Transverse colon (tissue), 4 donors: ENCODE measurements around the gene MYG1. TPM values are rescaled to one million over a fixed set of nuclear protein-coding genes. Genes with fewer than 3 reads are reported as not detected.

ENCODE experiments used
- DNase-seq: peaks from one replicate; pipeline ENCODE4 v3.0.0-alpha.2; 2019
- H3K27ac ChIP-seq, 4 donors: fragments of 200-600 bp; sonication (generic); 2 replicates each; pipeline ENCODE4 v1.5.1; 2016 to 2018; ENCODE audit warnings: inconsistent platforms in 4 of 4
- H3K27me3 ChIP-seq: fragments of 200-600 bp; sonication (generic); 2 replicates; pipeline ENCODE4 v1.5.1; 2017; ENCODE audit warnings: inconsistent platforms
- H3K36me3 ChIP-seq, 4 donors: fragments of 200-600 bp; sonication (generic); 2 replicates each; pipeline ENCODE4 v1.5.1; 2017 to 2019; ENCODE audit warnings: inconsistent platforms in 4 of 4
- H3K4me1 ChIP-seq, 4 donors: fragments of 200-600 bp; sonication (generic); 2 replicates each; pipeline ENCODE4 v1.5.1; 2017 to 2020; ENCODE audit warnings: inconsistent platforms in 4 of 4
- H3K4me3 ChIP-seq, 4 donors: fragments of 200-600 bp; sonication (generic); 1 replicate in 1 of 4; 2 replicates in 3 of 4; pipeline versions ENCODE4 v1.5.1 to v1.6.1; 2017 to 2019; ENCODE audit warnings: inconsistent platforms in 4 of 4
- H3K9me3 ChIP-seq, 2 donors: fragments of 200-600 bp; sonication (generic); 2 replicates each; pipeline ENCODE4 v1.5.1; 2017 to 2019; ENCODE audit warnings: inconsistent platforms in 2 of 2
- EP300 ChIP-seq: sonication (generic); formaldehyde crosslinking; IDR thresholded peaks from one replicate; pipeline ENCODE4 v1.6.1; 2017; ENCODE audit warnings: antibody characterized with exemption, low read depth
- POLR2A ChIP-seq: fragments of 450-650 bp; IDR thresholded peaks from one replicate; pipeline ENCODE4 v1.6.1; 2016; ENCODE audit warnings: antibody characterized with exemption, mild to moderate bottlenecking, moderate library complexity
- POLR2AphosphoS5 ChIP-seq, 3 donors: sonication (generic); formaldehyde crosslinking; IDR thresholded peaks; one replicate each; pipeline ENCODE4 v1.6.1; 2016; ENCODE audit warnings: antibody characterized with exemption in 3 of 3
- WGBS, 2 donors: methylation state at CpG; one replicate each; pipeline ENCODE4 v1.1.5; 2018; ENCODE audit warnings: low coverage in 1 of 2; 5-methylcytosine and 5-hydroxymethylcytosine counted together
- in situ Hi-C, 4 donors: fragments of 200-750 bp; cut with MboI; loops; one replicate each; pipeline versions ENCODE4 v1.15.0 to v1.15.1; 2017; ENCODE audit warnings: low sequenced_read_pairs in 3 of 4, low pct_ligation_motif_present in 1 of 4, low pct_unique_long_range_greater_than_20kb in 1 of 4
- intact Hi-C: fragments of 100-400 bp; cut with DNase I; formaldehyde crosslinking; loops from one replicate; pipeline ENCODE4 v1.15.1; 2023; ENCODE audit warnings: low total_unique reads
- total RNA-seq, 4 donors: library from RNA; depleted of rRNA; stranded (reverse); fragments of >200 nt; gene quantifications; one replicate each; pipeline ENCODE4 v1.1.0, GENCODE V29; 2016
- TF ChIP-seq, protein P1 (sequence below), 5 experiments: fragments of 200-600 bp in 3 of 5; fragments of 450-650 bp in 2 of 5; sonication (generic) in 3 of 5; IDR thresholded peaks; 1 replicate in 2 of 5; 2 replicates in 3 of 5; pipeline ENCODE4 v1.5.1; 2016 to 2017; ENCODE audit warnings: antibody characterized with exemption in 5 of 5, inconsistent platforms in 3 of 5, mild to moderate bottlenecking in 2 of 5, moderate library complexity in 1 of 5

Gene MYG1
- total RNA-seq, 4 donors from 2014 or later: 12.7 to 37.0 (median 24.3) TPM

DNA sequence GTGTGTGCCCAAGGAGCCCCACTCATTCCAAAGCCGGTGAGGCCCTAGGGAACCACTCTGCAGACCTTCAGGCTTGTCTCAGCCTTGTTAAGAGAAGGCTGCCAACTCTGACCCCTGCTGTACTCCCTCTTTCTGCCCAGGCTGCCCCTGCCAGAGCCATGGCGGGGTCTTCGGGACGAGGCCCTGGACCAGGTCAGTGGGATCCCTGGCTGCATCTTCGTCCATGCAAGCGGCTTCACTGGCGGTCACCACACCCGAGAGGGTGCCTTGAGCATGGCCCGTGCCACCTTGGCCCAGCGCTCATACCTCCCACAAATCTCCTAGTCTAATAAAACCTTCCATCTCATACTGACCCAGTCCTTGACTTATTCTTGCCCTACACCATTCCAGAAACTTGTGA lies 7.3 kb downstream of the MYG1 start:
- peaks cover 0 to 39% (median 14%) of the 10 kb centered on the region in 4 donors for H3K36me3 ChIP-seq
- no peak overlapping the region for H3K27ac ChIP-seq
- no peaks in the 10 kb centered on the region for H3K27me3 ChIP-seq
- intact Hi-C loops (no loop called here), in situ Hi-C loops (no loop called here)
- no peaks in the 10 kb centered on the region for H3K9me3 ChIP-seq
- TF ChIP-seq POLR2AphosphoS5 (IDR thresholded peaks at IDR 0.05): no peak
- no peak for DNase-seq
- no peak overlapping the region for H3K4me3 ChIP-seq
- WGBS, 2 donors: 90% methylated on average over 10 of the region's 10 CpGs; no CpG with 5 or more reads in 1 of the 2 donors
- H3K4me1 ChIP-seq: peaks cover 0 to 9% (median 3%) of the 10 kb centered on the region in 4 donors

DNA sequence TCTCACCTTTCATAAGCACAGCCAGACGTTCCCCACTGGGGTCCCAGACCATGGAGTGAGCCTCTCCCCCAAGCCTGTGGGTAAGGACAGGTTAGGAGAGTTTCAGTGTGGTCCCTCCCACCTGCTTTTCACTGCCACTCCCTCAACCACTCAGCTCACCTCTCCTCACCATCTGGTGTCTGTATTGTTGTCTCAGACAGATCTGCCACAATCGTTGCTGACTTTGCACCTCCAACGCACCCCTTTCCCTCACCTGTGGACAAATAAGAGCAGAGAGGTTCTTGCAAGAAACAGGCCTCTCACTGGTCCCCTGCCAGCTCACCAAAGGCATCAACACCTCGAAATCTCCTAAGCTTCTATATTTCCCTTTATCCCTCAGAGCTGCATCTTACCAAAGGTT lies 8.8 kb downstream of the MYG1 start:
- 65 to 94% methylated on average over 2 to 4 of the region's 4 CpGs for WGBS, 2 donors
- in situ Hi-C loops (no loop called here), intact Hi-C loops (no loop called here)
- DNase-seq: no peak
- no peak overlapping the region for H3K4me3 ChIP-seq
- peaks cover 0 to 42% (median 14%) of the 10 kb centered on the region in 4 donors for H3K36me3 ChIP-seq
- TF ChIP-seq POLR2A (no peak), POLR2AphosphoS5 (IDR thresholded peaks at IDR 0.05) (no peak), EP300 (no peak)
- TF ChIP-seq, protein P1, sequence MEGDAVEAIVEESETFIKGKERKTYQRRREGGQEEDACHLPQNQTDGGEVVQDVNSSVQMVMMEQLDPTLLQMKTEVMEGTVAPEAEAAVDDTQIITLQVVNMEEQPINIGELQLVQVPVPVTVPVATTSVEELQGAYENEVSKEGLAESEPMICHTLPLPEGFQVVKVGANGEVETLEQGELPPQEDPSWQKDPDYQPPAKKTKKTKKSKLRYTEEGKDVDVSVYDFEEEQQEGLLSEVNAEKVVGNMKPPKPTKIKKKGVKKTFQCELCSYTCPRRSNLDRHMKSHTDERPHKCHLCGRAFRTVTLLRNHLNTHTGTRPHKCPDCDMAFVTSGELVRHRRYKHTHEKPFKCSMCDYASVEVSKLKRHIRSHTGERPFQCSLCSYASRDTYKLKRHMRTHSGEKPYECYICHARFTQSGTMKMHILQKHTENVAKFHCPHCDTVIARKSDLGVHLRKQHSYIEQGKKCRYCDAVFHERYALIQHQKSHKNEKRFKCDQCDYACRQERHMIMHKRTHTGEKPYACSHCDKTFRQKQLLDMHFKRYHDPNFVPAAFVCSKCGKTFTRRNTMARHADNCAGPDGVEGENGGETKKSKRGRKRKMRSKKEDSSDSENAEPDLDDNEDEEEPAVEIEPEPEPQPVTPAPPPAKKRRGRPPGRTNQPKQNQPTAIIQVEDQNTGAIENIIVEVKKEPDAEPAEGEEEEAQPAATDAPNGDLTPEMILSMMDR (IDR thresholded peaks at IDR 0.05): no peak
- no peaks in the 10 kb centered on the region for H3K9me3 ChIP-seq
- H3K4me1 ChIP-seq: peaks cover 0 to 2% (median 0%) of the 10 kb centered on the region in 4 donors
- H3K27me3 ChIP-seq: no peaks in the 10 kb centered on the region
- H3K27ac ChIP-seq: no peak overlapping the region

- H3K9me3 ChIP-seq: no peaks in the 10 kb centered on the region
- intact Hi-C loops: no loop called here
- TF ChIP-seq POLR2AphosphoS5 (IDR thresholded peaks at IDR 0.05) (no peak), POLR2A (no peak), EP300 (no peak)
- TF ChIP-seq, protein P1 (IDR thresholded peaks at IDR 0.05): no peak
- in situ Hi-C loops: no loop called here
- no peaks in the 10 kb centered on the region for H3K4me1 ChIP-seq
- no peak overlapping the region for H3K4me3 ChIP-seq
- no peak for DNase-seq
- no peak overlapping the region for H3K27ac ChIP-seq
- H3K36me3 ChIP-seq: peaks cover 0 to 39% (median 16%) of the 10 kb centered on the region in 4 donors
- H3K27me3 ChIP-seq: no peaks in the 10 kb centered on the region
- 81 to 100% methylated on average over 1 to 2 of the region's 3 CpGs for WGBS, 2 donors
Measured at GRCh38 chr12:53313996-53314395, 14.5 kb downstream of the MYG1 start.

DNA sequence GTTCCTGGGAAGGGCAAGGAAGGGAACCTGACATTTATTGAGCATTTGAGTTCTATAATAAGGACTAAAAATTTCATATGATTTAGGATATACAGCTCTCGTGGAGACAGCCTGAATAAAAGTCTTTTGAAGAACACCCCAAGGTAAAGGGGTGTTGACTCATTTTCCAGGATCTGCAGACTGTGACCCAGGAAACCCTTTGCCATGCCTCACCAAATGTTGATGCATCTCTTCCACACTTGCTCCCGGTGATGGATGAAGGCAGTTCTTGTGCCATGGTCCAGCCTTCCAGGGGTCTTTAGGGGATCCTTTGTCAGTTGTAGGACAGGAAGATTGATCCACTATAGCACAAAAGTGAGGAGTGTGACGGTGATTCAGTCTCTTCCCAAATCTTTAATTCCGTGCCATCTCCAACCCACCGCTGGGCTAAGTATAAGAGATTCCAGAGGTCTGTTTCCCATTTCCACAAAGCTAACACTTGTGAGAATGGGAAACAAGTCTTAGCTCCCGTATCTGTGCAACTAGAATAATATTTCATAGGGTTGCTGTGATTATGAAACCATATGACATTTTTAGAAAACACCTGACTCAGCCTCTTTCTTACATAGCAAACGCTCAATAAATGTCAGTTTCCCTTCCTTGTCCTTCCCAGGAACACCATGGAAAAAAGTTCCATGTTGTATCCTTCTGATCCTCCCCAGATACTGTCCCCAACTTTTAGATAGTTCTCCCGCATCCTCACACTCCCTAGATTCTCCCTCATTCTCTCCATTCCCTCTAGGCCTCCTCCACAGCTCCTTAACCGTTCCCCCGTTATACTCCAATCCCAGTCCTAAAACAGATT lies 21.1 kb downstream of the MYG1 start:
- intact Hi-C loops (no loop called here), in situ Hi-C loops (no loop called here)
- peak overlapping the region; percentile 87 to 97 (median 92) for H3K27ac ChIP-seq
- no peak for TF ChIP-seq EP300
- TF ChIP-seq, protein P1 (IDR thresholded peaks at IDR 0.05): no peak
- TF ChIP-seq POLR2A: no peak
- TF ChIP-seq POLR2AphosphoS5 (IDR thresholded peaks at IDR 0.05): no peak
- H3K36me3 ChIP-seq: peaks cover 0 to 16% (median 4%) of the 10 kb centered on the region in 4 donors
- H3K4me3 ChIP-seq: peak overlapping the region; percentile 22 to 74 (median 64)
- peaks cover 7 to 36% (median 24%) of the 10 kb centered on the region in 4 donors for H3K4me1 ChIP-seq
- peaks cover 5% of the 10 kb centered on the region for H3K27me3 ChIP-seq
- 34 to 43% methylated on average over 9 to 10 of the region's 10 CpGs for WGBS, 2 donors
- no peaks in the 10 kb centered on the region for H3K9me3 ChIP-seq
- no peak for DNase-seq
